Activated CD8-positive, alpha-beta memory T cell treated with anti-CD3 and anti-CD28 coated beads for 36 hours (primary cell): ENCODE results near the gene IL32. TPM values are rescaled to one million over a fixed set of nuclear protein-coding genes. Genes with fewer than 3 reads are reported as not detected.
"Not testable (repeated sequence)": the region's sequence is repeated elsewhere in the genome, so short reads cannot be mapped to it uniquely, and the experiment has no call there.

Experiments
- CTCF ChIA-PET: fragments of 350-600 bp; sonication (Branson Sonifier 250); formaldehyde crosslinking; loops from one replicate; lab custom pipeline; 2021; ENCODE audit warnings: antibody characterized with exemption; lab: Charles Lee
- POLR2A ChIA-PET: fragments of 350-600 bp; sonication (Branson Sonifier 250); formaldehyde crosslinking; loops from one replicate; lab custom pipeline; 2021; ENCODE audit warnings: antibody characterized with exemption; lab: Charles Lee
- total RNA-seq, 2 experiments: library from RNA; stranded (reverse); gene quantifications; one replicate each; pipeline ENCODE4 v1.2.3, GENCODE V29; 2021

Gene IL32
- total RNA-seq, 2 experiments from 2014 or later, result 1,098 to 1,123 TPM

GRCh38 chr16:3072576-3073263 is 7.3 kb downstream of the IL32 start:
- POLR2A ChIA-PET, result interaction anchor here (0.7 kb wide), 1 partner anchor 14 kb away, joined by 3 read pairs; no protein-coding TSS in a partner anchor
- CTCF ChIA-PET, result interaction anchor here (5.7 kb wide), 1 partner anchor 14 kb away, joined by 54 read pairs; no protein-coding TSS in a partner anchor

- ChIA-PET CTCF (interaction anchor here (0.6 to 5.7 kb wide), 3 partner anchors 15 to 57 kb away, joined by 3 to 54 read pairs (median 3); no protein-coding TSS in a partner anchor), POLR2A (no interaction called here)
Observed at GRCh38 chr16:3073448-3073847, 8.0 kb downstream of the IL32 start.

- POLR2A ChIA-PET, result interaction anchor here (0.6 to 4.2 kb wide), 6 partner anchors 9 to 81 kb away, joined by 3 to 63 read pairs (median 4); partner anchors contain the start of genes IL32 and ZNF213
Observed at GRCh38 chr16:3074860-3075522, 9.6 kb downstream of the IL32 start.

GRCh38 chr16:3075523-3075915 is 10.1 kb downstream of the IL32 start:
- ChIA-PET CTCF (interaction anchor here (0.9 to 5.7 kb wide), 8 partner anchors 10 to 54 kb away, joined by 3 to 54 read pairs (median 6); partner anchors contain the start of gene IL32), POLR2A (interaction anchor here (1.1 to 4.2 kb wide), 3 partner anchors 10 to 59 kb away, joined by 3 to 63 read pairs (median 3); partner anchors contain the start of genes IL32 and ZNF213)

More at GRCh38 chr16:3074860-3075522, 9.6 kb downstream of the IL32 start:
- CTCF ChIA-PET, result interaction anchor here (0.6 to 5.7 kb wide), 12 partner anchors 7 to 86 kb away, joined by 3 to 54 read pairs (median 4); partner anchors contain the start of gene IL32

GRCh38 chr16:3075946-3076345 is 10.5 kb downstream of the IL32 start:
- ChIA-PET CTCF (interaction anchor here (0.9 to 5.7 kb wide), 9 partner anchors 11 to 60 kb away, joined by 3 to 54 read pairs (median 5); partner anchors contain the start of gene IL32), POLR2A (interaction anchor here (1.1 to 4.2 kb wide), 2 partner anchors 10 to 59 kb away, joined by 3 to 63 read pairs; partner anchors contain the start of genes IL32 and ZNF213)

- ChIA-PET CTCF (interaction anchor here (0.6 to 5.7 kb wide), 10 partner anchors 11 to 59 kb away, joined by 3 to 54 read pairs (median 4); partner anchors contain the start of gene IL32), POLR2A (interaction anchor here (0.6 to 4.2 kb wide), 2 partner anchors 11 to 30 kb away, joined by 3 to 63 read pairs; partner anchors contain the start of gene IL32)
Observed at GRCh38 chr16:3076577-3076976, 11.1 kb downstream of the IL32 start.

GRCh38 chr16:3080024-3080423 is 14.6 kb downstream of the IL32 start:
- ChIA-PET POLR2A (no interaction called here), CTCF (interaction anchor here (0.9 to 1.4 kb wide), 4 partner anchors 13 to 24 kb away, joined by 3 to 11 read pairs (median 4); no protein-coding TSS in a partner anchor)

- POLR2A ChIA-PET, result not testable (repeated sequence)
- CTCF ChIA-PET, result interaction anchor here (0.7 to 2.3 kb wide), 3 partner anchors 7 to 47 kb away, joined by 3 to 7 read pairs (median 4); no protein-coding TSS in a partner anchor
Observed at GRCh38 chr16:3081957-3082356, 16.5 kb downstream of the IL32 start.

GRCh38 chr16:3083408-3083807 is 18.0 kb downstream of the IL32 start:
- POLR2A ChIA-PET, result not testable (repeated sequence)
- CTCF ChIA-PET, result interaction anchor here (1.9 to 2.3 kb wide), 2 partner anchors 25 to 46 kb away, joined by 7 read pairs; no protein-coding TSS in a partner anchor

GRCh38 chr16:3084491-3084890 is 19.1 kb downstream of the IL32 start:
- ChIA-PET POLR2A (no interaction called here), CTCF (interaction anchor here (1.9 kb wide), 1 partner anchor 26 kb away, joined by 7 read pairs; no protein-coding TSS in a partner anchor)

GRCh38 chr16:3084969-3085670 is 19.7 kb downstream of the IL32 start:
- POLR2A ChIA-PET, result no interaction called here
- CTCF ChIA-PET, result interaction anchor here (0.6 kb wide), 4 partner anchors 10 to 113 kb away, joined by 3 to 4 read pairs (median 3); no protein-coding TSS in a partner anchor

- ChIA-PET CTCF (interaction anchor here (0.6 to 1.3 kb wide), 3 partner anchors 10 to 46 kb away, joined by 3 to 4 read pairs (median 3); no protein-coding TSS in a partner anchor), POLR2A (no interaction called here)
Observed at GRCh38 chr16:3085868-3086595, 20.6 kb downstream of the IL32 start.

GRCh38 chr16:3086596-3087242 is 21.3 kb downstream of the IL32 start:
- POLR2A ChIA-PET, result no interaction called here
- CTCF ChIA-PET, result interaction anchor here (0.9 to 1.6 kb wide), 5 partner anchors 24 to 76 kb away, joined by 3 to 5 read pairs (median 3); no protein-coding TSS in a partner anchor

- ChIA-PET CTCF (interaction anchor here (0.9 to 1.6 kb wide), 6 partner anchors 13 to 76 kb away, joined by 3 to 5 read pairs (median 3); no protein-coding TSS in a partner anchor), POLR2A (no interaction called here)
Observed at GRCh38 chr16:3087243-3088235, 22.1 kb downstream of the IL32 start.

GRCh38 chr16:3088450-3088849 is 23.0 kb downstream of the IL32 start:
- CTCF ChIA-PET, result interaction anchor here (0.9 to 1.6 kb wide), 4 partner anchors 14 to 41 kb away, joined by 3 to 8 read pairs (median 3); no protein-coding TSS in a partner anchor
- POLR2A ChIA-PET, result no interaction called here
